HG03066 (cell line): ENCODE data around the gene LSM7.
"Not testable (repeated sequence)": the region's sequence is repeated elsewhere in the genome, so short reads cannot be mapped to it uniquely, and the experiment has no call there.

ENCODE experiments used
- ATAC-seq: cut with Tn5 transposase; IDR thresholded peaks from one replicate; pipeline ENCODE4 v1.9.1; 2021; ENCODE audit warnings: low read depth; ENCODE audit not compliant: unreplicated experiment

The LSM7 gene

GRCh38 chr19:2355168-2356035 lies 27.0 kb upstream of the LSM7 start:
- ATAC-seq: no peak

- ATAC-seq: no peak
These were observed 26.3 kb upstream of the LSM7 start for GRCh38 chr19:2354670-2355069.

GRCh38 chr19:2353887-2354592 lies 25.7 kb upstream of the LSM7 start:
- ATAC-seq: no peak

GRCh38 chr19:2353159-2353886 lies 24.9 kb upstream of the LSM7 start:
- no peak for ATAC-seq

GRCh38 chr19:2352121-2352520 lies 23.7 kb upstream of the LSM7 start:
- no peak for ATAC-seq

GRCh38 chr19:2351591-2351990 lies 23.2 kb upstream of the LSM7 start:
- ATAC-seq: no peak

- ATAC-seq: no peak
These were observed 22.3 kb upstream of the LSM7 start for GRCh38 chr19:2350656-2351055.

- not testable (repeated sequence) for ATAC-seq
These were observed 21.4 kb upstream of the LSM7 start for GRCh38 chr19:2349818-2350217.

- ATAC-seq: no peak
These were observed 17.6 kb upstream of the LSM7 start for GRCh38 chr19:2345794-2346663.

- ATAC-seq: no peak
These were observed 16.7 kb upstream of the LSM7 start for GRCh38 chr19:2345076-2345475.

- no peak for ATAC-seq
These were observed 16.0 kb upstream of the LSM7 start for GRCh38 chr19:2344381-2344870.

- no peak for ATAC-seq
These were observed 15.1 kb upstream of the LSM7 start for GRCh38 chr19:2343289-2343982.

GRCh38 chr19:2342656-2343288 lies 14.4 kb upstream of the LSM7 start:
- no peak for ATAC-seq

- no peak for ATAC-seq
These were observed 13.6 kb upstream of the LSM7 start for GRCh38 chr19:2341982-2342381.

GRCh38 chr19:2341244-2341751 lies 12.9 kb upstream of the LSM7 start:
- no peak for ATAC-seq

GRCh38 chr19:2340496-2341243 lies 12.3 kb upstream of the LSM7 start:
- ATAC-seq: no peak

GRCh38 chr19:2339644-2340310 lies 11.4 kb upstream of the LSM7 start:
- no peak for ATAC-seq
